ENCODE measurements around the gene INVS. TPM values are rescaled to one million over a fixed set of nuclear protein-coding genes. Genes with fewer than 3 reads are reported as not detected.

INVS gene
- total RNA-seq, 4 donors from 2014 or later = 22.1 to 56.9 (median 37.3) TPM

DNA sequence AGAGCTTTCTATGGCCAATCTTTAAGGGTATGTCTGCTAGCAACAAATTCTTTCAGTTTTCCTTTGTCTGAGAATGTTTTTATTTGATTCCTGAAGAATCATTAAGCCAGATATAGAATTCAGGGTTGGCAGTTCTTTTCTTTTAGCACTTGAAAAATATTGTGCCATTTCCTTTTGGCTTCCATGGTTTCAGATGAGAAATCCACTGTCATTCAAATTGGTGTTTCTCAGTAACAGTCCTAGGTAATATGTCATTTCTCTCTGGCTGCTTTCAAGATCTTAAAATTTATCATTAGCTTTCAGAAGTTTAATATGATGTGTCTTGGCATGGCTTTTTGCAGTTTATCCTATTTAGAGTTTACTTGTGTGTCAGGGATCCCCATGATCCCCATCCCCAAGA, 186.0 kb downstream of the INVS start:
- no peak overlapping the region for H3K27ac ChIP-seq
- TF ChIP-seq, protein P1, sequence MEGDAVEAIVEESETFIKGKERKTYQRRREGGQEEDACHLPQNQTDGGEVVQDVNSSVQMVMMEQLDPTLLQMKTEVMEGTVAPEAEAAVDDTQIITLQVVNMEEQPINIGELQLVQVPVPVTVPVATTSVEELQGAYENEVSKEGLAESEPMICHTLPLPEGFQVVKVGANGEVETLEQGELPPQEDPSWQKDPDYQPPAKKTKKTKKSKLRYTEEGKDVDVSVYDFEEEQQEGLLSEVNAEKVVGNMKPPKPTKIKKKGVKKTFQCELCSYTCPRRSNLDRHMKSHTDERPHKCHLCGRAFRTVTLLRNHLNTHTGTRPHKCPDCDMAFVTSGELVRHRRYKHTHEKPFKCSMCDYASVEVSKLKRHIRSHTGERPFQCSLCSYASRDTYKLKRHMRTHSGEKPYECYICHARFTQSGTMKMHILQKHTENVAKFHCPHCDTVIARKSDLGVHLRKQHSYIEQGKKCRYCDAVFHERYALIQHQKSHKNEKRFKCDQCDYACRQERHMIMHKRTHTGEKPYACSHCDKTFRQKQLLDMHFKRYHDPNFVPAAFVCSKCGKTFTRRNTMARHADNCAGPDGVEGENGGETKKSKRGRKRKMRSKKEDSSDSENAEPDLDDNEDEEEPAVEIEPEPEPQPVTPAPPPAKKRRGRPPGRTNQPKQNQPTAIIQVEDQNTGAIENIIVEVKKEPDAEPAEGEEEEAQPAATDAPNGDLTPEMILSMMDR (IDR thresholded peaks at IDR 0.05) = no peak
- no peak for TF ChIP-seq POLR2A (IDR thresholded peaks at IDR 0.05)
- no peaks in the 10 kb centered on the region for H3K27me3 ChIP-seq
- peaks cover 0 to 4% (median 0%) of the 10 kb centered on the region in 4 donors for H3K9me3 ChIP-seq
- no peak for DNase-seq
- no peaks in the 10 kb centered on the region for H3K4me1 ChIP-seq
- H3K36me3 ChIP-seq = peaks cover 0 to 35% (median 0%) of the 10 kb centered on the region in 3 donors
- no peak overlapping the region for H3K4me3 ChIP-seq

DNA sequence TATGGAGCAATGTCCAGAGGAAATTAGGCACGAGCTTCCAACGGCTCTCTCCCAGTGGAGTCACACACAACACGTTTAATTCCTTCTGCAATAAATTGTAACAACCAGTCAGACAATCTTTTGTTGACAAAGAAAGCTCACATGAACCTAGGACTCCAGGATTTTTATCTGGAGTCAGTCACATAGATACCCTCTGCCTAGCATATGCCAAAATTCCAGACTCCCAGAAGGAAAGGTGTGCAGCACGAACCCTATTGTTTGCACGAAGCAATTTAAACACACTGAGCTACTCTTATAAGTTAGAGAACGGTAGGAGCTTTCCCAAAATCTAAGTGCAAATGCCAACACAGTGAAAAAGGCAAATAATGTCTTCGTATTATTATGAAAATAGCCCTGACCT, 186.6 kb downstream of the INVS start:
- DNase-seq = no peak
- Histone ChIP-seq H3K36me3 (peaks cover 0 to 37% (median 0%) of the 10 kb centered on the region in 3 donors), H3K9me3 (peaks cover 0 to 4% (median 0%) of the 10 kb centered on the region in 4 donors), H3K27ac (no peak overlapping the region), H3K4me3 (no peak overlapping the region), H3K4me1 (no peaks in the 10 kb centered on the region), H3K27me3 (no peaks in the 10 kb centered on the region)
- TF ChIP-seq, protein P1 (IDR thresholded peaks at IDR 0.05) = no peak
- no peak for TF ChIP-seq POLR2A (IDR thresholded peaks at IDR 0.05)

DNA sequence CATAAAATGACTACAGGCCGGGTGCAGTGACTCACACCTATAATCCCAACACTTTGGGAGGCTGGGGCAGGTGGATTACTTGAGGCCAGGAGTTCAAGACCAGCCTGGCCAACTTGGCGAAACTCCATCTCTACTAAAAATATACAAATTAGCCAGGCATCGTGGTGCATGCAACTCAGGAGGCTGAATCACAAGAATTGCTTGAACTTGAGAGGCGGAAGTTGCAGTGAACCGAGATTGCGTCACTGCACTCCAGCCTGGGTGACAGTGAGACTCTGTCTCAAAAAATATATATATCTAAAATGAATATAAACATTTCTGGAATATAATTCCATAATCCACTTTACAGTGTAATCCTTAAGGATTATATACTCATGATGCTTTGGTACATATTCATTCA, 187.2 kb downstream of the INVS start:
- H3K27ac ChIP-seq = no peak overlapping the region
- H3K27me3 ChIP-seq = no peaks in the 10 kb centered on the region
- no peaks in the 10 kb centered on the region for H3K4me1 ChIP-seq
- no peak overlapping the region for H3K4me3 ChIP-seq
- no peak for DNase-seq
- H3K9me3 ChIP-seq = peaks cover 0 to 4% (median 0%) of the 10 kb centered on the region in 4 donors
- TF ChIP-seq POLR2A (IDR thresholded peaks at IDR 0.05) = no peak
- TF ChIP-seq, protein P1 (IDR thresholded peaks at IDR 0.05) = no peak
- peaks cover 0 to 40% (median 0%) of the 10 kb centered on the region in 3 donors for H3K36me3 ChIP-seq

DNA sequence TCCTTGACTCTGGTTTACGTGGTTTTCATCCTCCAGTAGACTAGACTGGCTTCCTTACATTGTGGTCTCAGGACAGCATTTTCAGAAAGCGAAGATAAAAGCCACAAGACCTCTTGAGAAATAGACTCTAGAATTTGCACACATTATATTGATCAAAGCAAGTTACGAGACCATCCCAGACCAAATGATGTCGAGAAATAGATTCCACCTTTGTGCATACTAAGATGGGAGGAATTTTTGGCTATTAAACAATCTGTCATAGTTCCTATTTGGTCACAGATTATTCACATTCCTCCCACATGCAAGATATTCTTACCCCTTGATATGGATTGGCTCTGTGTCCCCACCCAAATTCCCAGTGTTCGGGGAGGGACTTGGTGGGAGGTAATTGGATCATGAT, 188.1 kb downstream of the INVS start:
- H3K4me3 ChIP-seq = no peak overlapping the region
- no peak overlapping the region for H3K27ac ChIP-seq
- peaks cover 0 to 4% (median 0%) of the 10 kb centered on the region in 4 donors for H3K9me3 ChIP-seq
- no peak for DNase-seq
- no peaks in the 10 kb centered on the region for H3K4me1 ChIP-seq
- no peak for TF ChIP-seq POLR2A (IDR thresholded peaks at IDR 0.05)
- TF ChIP-seq, protein P1 (IDR thresholded peaks at IDR 0.05) = no peak
- H3K27me3 ChIP-seq = no peaks in the 10 kb centered on the region
- H3K36me3 ChIP-seq = peaks cover 0 to 43% (median 0%) of the 10 kb centered on the region in 3 donors

DNA sequence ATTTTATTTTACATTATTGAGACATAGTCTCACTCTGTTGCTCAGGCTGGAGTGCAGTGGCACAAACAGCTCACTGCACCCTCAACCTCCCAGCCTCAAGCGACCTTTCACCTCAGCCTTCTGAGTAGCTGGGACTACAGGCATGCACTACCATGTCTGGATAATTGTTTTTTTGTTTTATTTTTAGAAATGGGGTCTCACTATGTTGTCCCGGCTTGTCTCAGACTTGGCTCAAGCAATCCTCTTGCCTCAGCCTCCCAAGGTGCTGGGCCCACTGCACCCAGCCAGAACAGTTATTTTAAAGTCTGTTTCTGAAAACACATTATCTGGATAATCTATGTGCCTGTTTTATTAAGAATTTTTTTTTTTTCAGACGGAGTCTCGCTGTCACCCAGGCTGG, 191.7 kb downstream of the INVS start:
- Histone ChIP-seq H3K27ac (no peak overlapping the region), H3K4me3 (no peak overlapping the region), H3K27me3 (no peaks in the 10 kb centered on the region), H3K9me3 (no peaks in the 10 kb centered on the region), H3K4me1 (no peaks in the 10 kb centered on the region), H3K36me3 (peaks cover 0 to 52% (median 0%) of the 10 kb centered on the region in 3 donors)
- TF ChIP-seq POLR2A (IDR thresholded peaks at IDR 0.05) = no peak
- DNase-seq = no peak

DNA sequence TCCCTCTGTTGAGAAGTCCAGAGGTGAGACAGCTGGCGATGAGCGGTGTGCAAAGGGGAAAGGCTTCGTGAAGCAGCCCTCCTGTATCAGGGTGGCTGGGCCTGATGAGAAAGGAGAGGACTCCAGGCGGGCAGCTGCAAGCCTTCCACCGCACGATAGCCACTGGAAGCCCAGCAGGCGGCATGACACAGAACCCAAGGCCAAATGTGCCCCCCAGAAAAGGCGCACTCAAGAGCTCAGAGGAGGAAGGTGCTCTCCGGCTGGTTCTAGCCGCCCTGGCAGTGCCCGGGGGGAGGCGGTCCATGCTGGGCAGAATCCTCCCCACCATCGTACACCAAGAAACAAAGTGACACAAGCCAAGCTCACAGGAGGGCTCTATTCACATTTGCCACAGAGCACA, 193.4 kb downstream of the INVS start:
- no peak overlapping the region for H3K4me3 ChIP-seq
- H3K4me1 ChIP-seq = no peaks in the 10 kb centered on the region
- DNase-seq = no peak
- no peaks in the 10 kb centered on the region for H3K9me3 ChIP-seq
- TF ChIP-seq, protein P1 (IDR thresholded peaks at IDR 0.05) = no peak
- TF ChIP-seq POLR2A (IDR thresholded peaks at IDR 0.05) = no peak
- no peaks in the 10 kb centered on the region for H3K27me3 ChIP-seq
- H3K36me3 ChIP-seq = peaks cover 0 to 55% (median 0%) of the 10 kb centered on the region in 3 donors
- no peak overlapping the region for H3K27ac ChIP-seq
